Gastrocnemius medialis (tissue), 4 donors: Measurements from ENCODE around the gene AANAT.

Source experiments
- CTCF ChIP-seq, 5 experiments: fragments of 450-650 bp in 3 of 5; fragments of 200-600 bp in 2 of 5; sonication (generic) in 2 of 5; IDR thresholded peaks in 4 of 5; conservative IDR thresholded peaks in 1 of 5; 1 replicate in 4 of 5; 2 replicates in 1 of 5; pipeline ENCODE4 v1.5.1; 2016 to 2019; ENCODE audit warnings: antibody characterized with exemption in 5 of 5, mild to moderate bottlenecking in 3 of 5, moderate library complexity in 3 of 5
- POLR2A ChIP-seq, 2 donors: fragments of 450-650 bp; IDR thresholded peaks; one replicate each; pipeline ENCODE4 v1.6.1; 2017; ENCODE audit warnings: antibody characterized with exemption in 2 of 2, mild to moderate bottlenecking in 2 of 2, moderate library complexity in 2 of 2

DNA sequence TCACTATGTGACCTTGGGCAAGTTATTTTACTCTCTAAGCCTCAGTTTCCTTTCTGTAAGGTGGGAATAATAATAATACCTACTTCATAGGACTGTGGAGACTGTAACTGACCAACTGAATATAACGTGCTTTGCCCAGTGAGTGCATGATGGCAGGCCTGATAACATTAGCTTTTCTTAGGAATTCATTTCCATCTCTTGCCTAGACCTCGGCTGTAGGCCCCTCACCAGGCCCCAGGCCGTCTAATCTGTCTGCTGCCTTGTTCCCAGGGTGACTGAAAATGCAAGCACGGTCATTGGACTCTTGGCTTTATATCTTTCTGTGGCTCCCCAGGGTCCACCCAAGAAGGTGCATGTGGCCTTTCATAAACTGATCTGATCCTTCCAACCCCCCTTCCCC lies 7.7 kb upstream of the AANAT start:
- no peak for TF ChIP-seq CTCF (IDR thresholded peaks at IDR 0.05 in 4 of 5, conservative IDR thresholded peaks at IDR 0.05 in 1 of 5)
- TF ChIP-seq POLR2A (IDR thresholded peaks at IDR 0.05): no peak
